ENCODE measurements around the gene ROBO1. TPM values are rescaled to one million over a fixed set of nuclear protein-coding genes. Genes with fewer than 3 reads are reported as not detected.

ROBO1 gene
- total and polyA plus RNA-seq, 2 donors (not counting 3 experiments of a cell fraction or from before 2014, with no cell fraction given), result 5.9 to 14.2 TPM

GRCh38 chr3:78764634-78765033, 1003.2 kb downstream of the ROBO1 start:
- H3K9ac ChIP-seq (replicated peaks; ENCODE audit: extremely low read depth, insufficient read depth, low read length), result no peak overlapping the region
- FAIRE-seq (no peak), DNase-seq (ENCODE audit: low read depth, low spot score) (no peak)
- H3K9me3 ChIP-seq (replicated peaks; ENCODE audit: control insufficient read depth, insufficient read depth, low read length), result no peaks in the 10 kb centered on the region
- H3K4me1 ChIP-seq (ENCODE audit: control insufficient read depth, extremely low read depth, insufficient read depth, low read length), result no peaks in the 10 kb centered on the region
- TF ChIP-seq GATA2 (IDR thresholded peaks at IDR 0.05; ENCODE audit: insufficient read depth, insufficient read length, low read depth, low read length), result no peak
- no peak for TF ChIP-seq FOS (IDR thresholded peaks at IDR 0.05; ENCODE audit: borderline replicate concordance, insufficient read depth, low read length)
- no peak for TF ChIP-seq MAX (IDR thresholded peaks at IDR 0.05; ENCODE audit: insufficient read depth, insufficient read length)
- no peak for TF ChIP-seq JUN (IDR thresholded peaks at IDR 0.05; ENCODE audit: borderline replicate concordance, insufficient read depth, insufficient read length, low read depth)
- TF ChIP-seq EZH2 (IDR thresholded peaks at IDR 0.05; ENCODE audit: borderline replicate concordance, low read depth, low read length, severe bottlenecking), result no peak
- TF ChIP-seq POLR2A (IDR thresholded peaks at IDR 0.05; ENCODE audit: low read depth, low read length), result no peak
- TF ChIP-seq CTCF (IDR thresholded peaks at IDR 0.05; ENCODE audit: extremely low read depth in 1 of 2, insufficient read depth in 1 of 2, low read depth in 1 of 2, low read length in 2 of 2), result no peak
- dilution Hi-C loops (cut with MboI; ENCODE audit: extremely low pct_ligation_motif_present, low sequenced_read_pairs) (no loop called here), intact Hi-C loops (cut with micrococcal nuclease) (no loop called here)
- no peaks in the 10 kb centered on the region for H3K9me1 ChIP-seq (replicated peaks; ENCODE audit: control insufficient read depth, extremely low read depth, insufficient read depth, low read length)
- ChIA-PET POLR2A (no interaction called here), CTCF (interaction anchor here (1.1 to 1.4 kb wide), 2 partner anchors 11 to 24 kb away, joined by 3 to 4 read pairs; no protein-coding TSS in a partner anchor)
- H3K4me2 ChIP-seq (ENCODE audit: insufficient read depth, low read length), result no peak overlapping the region
- no peak overlapping the region for H3K4me3 ChIP-seq (replicated peaks in 1 of 3; ENCODE audit: insufficient read depth in 1 of 3, low read depth in 1 of 3, low read length in 3 of 3)
- H2AFZ ChIP-seq (ENCODE audit: low read depth, low read length), result no peak overlapping the region
- no TSS peak for BruUV-seq (replicated peaks)
- no peaks in the 10 kb centered on the region for H3K27me3 ChIP-seq (ENCODE audit: control insufficient read depth in 2 of 2, insufficient read depth in 2 of 2, low read length in 2 of 2)
- H3K27ac ChIP-seq (ENCODE audit: insufficient read depth, low read depth, low read length), result no peak overlapping the region
- H3K36me3 ChIP-seq (ENCODE audit: control insufficient read depth in 2 of 2, extremely low read depth in 1 of 2, insufficient read depth in 2 of 2, low read length in 2 of 2), result no peaks in the 10 kb centered on the region
- no peaks in the 10 kb centered on the region for H3K79me2 ChIP-seq (ENCODE audit: control insufficient read depth, insufficient read depth, low read length)
- H4K20me1 ChIP-seq (replicated peaks; ENCODE audit: control insufficient read depth, extremely low read depth, insufficient read depth, low read length), result no peaks in the 10 kb centered on the region

Data from endothelial cell of umbilical vein (primary cell).